Right lobe of liver (tissue), 4 donors: Measurements from ENCODE around the gene AKR1C3.
"Not testable (repeated sequence)": the region's sequence is repeated elsewhere in the genome, so short reads cannot be mapped to it uniquely, and the experiment has no call there.

ENCODE experiments used
- POLR2A ChIP-seq: fragments of 450-650 bp; IDR thresholded peaks from one replicate; pipeline ENCODE4 v1.6.1; 2017; ENCODE audit warnings: antibody characterized with exemption, mild to moderate bottlenecking
- TF ChIP-seq, protein P1 (sequence below), 4 donors: fragments of 200-600 bp in 3 of 4; fragments of 450-650 bp in 1 of 4; IDR thresholded peaks; one replicate each; pipeline versions ENCODE4 v1.5.1 to v1.8.0; 2016 to 2022; ENCODE audit warnings: antibody characterized with exemption in 4 of 4, mild to moderate bottlenecking in 2 of 4
- donor health status: DM: no; HTN: no; CAD: no.
- donor health status: DM: no; HTN: no; CAD: no.
- donor health status: DM: no; HTN: yes; CAD: no.

GRCh38 chr10:5052951-5053500 lies 41.2 kb upstream of the AKR1C3 start:
- TF ChIP-seq POLR2A = not testable (repeated sequence)
- TF ChIP-seq, protein P1, sequence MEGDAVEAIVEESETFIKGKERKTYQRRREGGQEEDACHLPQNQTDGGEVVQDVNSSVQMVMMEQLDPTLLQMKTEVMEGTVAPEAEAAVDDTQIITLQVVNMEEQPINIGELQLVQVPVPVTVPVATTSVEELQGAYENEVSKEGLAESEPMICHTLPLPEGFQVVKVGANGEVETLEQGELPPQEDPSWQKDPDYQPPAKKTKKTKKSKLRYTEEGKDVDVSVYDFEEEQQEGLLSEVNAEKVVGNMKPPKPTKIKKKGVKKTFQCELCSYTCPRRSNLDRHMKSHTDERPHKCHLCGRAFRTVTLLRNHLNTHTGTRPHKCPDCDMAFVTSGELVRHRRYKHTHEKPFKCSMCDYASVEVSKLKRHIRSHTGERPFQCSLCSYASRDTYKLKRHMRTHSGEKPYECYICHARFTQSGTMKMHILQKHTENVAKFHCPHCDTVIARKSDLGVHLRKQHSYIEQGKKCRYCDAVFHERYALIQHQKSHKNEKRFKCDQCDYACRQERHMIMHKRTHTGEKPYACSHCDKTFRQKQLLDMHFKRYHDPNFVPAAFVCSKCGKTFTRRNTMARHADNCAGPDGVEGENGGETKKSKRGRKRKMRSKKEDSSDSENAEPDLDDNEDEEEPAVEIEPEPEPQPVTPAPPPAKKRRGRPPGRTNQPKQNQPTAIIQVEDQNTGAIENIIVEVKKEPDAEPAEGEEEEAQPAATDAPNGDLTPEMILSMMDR (IDR thresholded peaks at IDR 0.05) = not testable (repeated sequence)
